Heart left ventricle (tissue), 13 donors: ENCODE data around the gene PAN3.

Source experiments
- POLR2A ChIP-seq, 2 donors: fragments of 450-650 bp; IDR thresholded peaks; one replicate each; pipeline ENCODE4 v1.6.1; 2017; ENCODE audit warnings: antibody characterized with exemption in 2 of 2, mild to moderate bottlenecking in 2 of 2, moderate library complexity in 2 of 2
- TF ChIP-seq, protein P1 (sequence below), 12 donors: fragments of 200-600 bp; sonication (generic) in 4 of 12; IDR thresholded peaks; one replicate each; pipeline versions ENCODE4 v1.5.0 to v1.8.0; 2018 to 2022; ENCODE audit warnings: antibody characterized with exemption in 12 of 12, mild to moderate bottlenecking in 5 of 12
- donor health status: ischemic (EF 13 %, LVEDD 7.1; RV severe dilation, severe dysfunction).
- donor health status: DM: no; HTN: yes; CAD: no.
- donor health status: DM: no; HTN: no; CAD: no.
- donor health status: ischemic (EF 25% LVEDD 6.9; RV normal size, moderate dysfunction).
- donor health status: ischemic (EF 25% LVEDD 5.7; RV mildly dilated, moderate dysfunction).
- donor health status: ischemic (EF 35%, LVEDD 5.7; RV mildly dilated, moderate dysfunction).
- donor health status: nonischemic (EF 11% LVEDD 7.7; RV severe dilation, severe dysfunction).
- donor health status: DM: yes; HTN: yes; CAD: no.
- donor health status: PGD.
- donor health status: ischemic (EF 29% LVEDD 5.4; RV normal size, mild dysfunction).
- donor health status: nonischemic (EF 23%, LVEDD 6.1; RV moderate dilation, normal function).

- TF ChIP-seq, protein P1, sequence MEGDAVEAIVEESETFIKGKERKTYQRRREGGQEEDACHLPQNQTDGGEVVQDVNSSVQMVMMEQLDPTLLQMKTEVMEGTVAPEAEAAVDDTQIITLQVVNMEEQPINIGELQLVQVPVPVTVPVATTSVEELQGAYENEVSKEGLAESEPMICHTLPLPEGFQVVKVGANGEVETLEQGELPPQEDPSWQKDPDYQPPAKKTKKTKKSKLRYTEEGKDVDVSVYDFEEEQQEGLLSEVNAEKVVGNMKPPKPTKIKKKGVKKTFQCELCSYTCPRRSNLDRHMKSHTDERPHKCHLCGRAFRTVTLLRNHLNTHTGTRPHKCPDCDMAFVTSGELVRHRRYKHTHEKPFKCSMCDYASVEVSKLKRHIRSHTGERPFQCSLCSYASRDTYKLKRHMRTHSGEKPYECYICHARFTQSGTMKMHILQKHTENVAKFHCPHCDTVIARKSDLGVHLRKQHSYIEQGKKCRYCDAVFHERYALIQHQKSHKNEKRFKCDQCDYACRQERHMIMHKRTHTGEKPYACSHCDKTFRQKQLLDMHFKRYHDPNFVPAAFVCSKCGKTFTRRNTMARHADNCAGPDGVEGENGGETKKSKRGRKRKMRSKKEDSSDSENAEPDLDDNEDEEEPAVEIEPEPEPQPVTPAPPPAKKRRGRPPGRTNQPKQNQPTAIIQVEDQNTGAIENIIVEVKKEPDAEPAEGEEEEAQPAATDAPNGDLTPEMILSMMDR (IDR thresholded peaks at IDR 0.05), result no peak
- TF ChIP-seq POLR2A (IDR thresholded peaks at IDR 0.05), result no peak
Observed at GRCh38 chr13:28172947-28173346, 34.6 kb downstream of the PAN3 start.
